HG02588 (cell line): ENCODE data around the gene MAGI2.
"Not testable (repeated sequence)": the region's sequence is repeated elsewhere in the genome, so short reads cannot be mapped to it uniquely, and the experiment has no call there.

Experiments
- ATAC-seq: cut with Tn5 transposase; IDR thresholded peaks from one replicate; pipeline ENCODE4 v1.9.1; 2021; ENCODE audit warnings: mild to moderate bottlenecking, moderate library complexity; ENCODE audit not compliant: unreplicated experiment

Gene MAGI2

DNA sequence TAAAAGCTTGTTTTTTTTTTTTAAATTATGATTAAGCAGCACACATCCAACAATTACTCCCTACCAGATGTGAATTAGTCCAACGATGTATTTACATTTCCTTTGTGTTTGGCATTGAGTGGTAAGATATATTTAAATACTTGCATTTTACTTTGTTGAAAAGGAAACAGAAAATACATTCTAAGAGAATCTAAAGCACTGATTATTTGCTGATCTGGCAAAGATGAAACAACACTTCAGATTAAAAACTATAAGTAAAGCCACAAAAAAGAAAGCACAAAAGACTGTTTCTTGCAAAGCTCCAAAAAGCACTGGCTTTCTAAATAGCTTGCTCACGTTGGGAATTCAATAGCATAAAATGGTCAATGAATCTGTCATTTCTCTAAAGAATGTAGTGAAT is 1188.4 kb downstream of the MAGI2 start:
- ATAC-seq = no peak

DNA sequence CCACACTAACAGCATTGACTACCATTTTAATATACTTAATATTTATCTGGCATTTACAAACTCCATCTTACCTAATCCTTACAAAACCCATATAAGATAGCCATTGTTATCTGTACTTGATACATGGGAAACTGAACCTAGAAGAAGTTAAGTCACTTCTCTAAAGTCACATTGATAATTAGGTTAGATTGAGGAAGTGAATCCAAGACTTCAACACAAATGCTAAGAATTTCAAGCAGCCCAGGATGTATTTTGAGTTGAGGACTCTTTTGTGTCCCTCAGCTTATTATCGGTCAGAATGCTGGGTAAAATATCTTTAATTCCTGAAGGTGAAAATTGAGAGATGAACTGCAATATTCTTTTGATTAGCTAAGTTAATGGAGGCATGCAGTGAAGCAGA is 1189.4 kb downstream of the MAGI2 start:
- ATAC-seq = no peak

DNA sequence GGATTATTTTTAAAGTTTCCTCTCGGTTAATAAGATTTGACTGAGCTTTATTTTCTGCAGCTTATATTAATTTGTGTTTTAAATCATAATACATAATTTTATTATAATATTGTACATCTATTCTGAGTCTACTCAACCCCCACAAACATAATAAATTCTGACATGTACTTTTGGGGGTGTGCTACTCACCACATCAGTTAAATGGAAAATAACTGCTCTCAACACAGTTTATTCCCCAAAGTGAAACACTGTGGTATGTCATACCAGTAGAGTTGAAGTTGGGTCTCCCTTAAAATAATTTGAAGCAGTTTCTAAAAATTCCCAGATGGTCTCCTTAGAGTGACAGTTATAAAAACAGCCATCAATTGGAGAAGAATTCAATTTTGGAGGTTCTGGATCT is 1191.7 kb downstream of the MAGI2 start:
- ATAC-seq = no peak

DNA sequence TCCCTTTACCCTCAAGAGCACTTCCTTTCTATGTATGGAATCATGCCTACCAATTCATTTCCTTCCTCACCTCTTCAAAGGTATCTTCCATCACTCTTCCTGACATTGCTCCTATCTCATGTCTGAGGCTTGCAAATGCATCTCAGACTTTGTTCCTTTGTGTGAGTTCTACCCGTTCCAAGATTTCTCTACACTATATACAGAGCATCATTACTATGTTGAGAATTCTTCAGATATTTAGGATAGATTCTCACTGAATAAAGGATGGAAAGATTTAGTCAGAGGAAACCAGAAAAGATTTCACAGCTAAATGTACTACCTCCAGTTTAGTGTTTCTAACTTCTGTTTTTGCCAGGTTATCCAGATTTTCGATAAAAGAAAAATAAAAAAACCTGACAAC is 1192.2 kb downstream of the MAGI2 start:
- no peak for ATAC-seq

DNA sequence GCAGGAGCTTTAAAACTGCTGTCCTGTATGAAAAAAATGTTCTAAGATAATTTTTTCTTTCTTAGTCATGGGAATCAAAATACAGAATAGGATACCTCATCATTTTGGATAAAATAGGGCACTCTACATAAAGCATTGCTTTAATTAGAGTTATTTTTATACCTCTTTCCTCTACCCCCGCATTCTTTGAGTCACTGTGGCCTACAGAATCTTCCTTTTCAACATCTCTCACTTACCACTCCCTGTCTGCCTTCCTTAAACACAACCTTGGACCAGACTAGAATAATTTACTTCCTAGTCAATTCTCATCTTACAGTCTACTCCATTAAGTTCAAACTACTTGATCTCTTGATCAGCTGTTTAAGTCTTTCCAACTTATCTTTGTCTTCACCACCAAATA is 1192.6 kb downstream of the MAGI2 start:
- no peak for ATAC-seq

DNA sequence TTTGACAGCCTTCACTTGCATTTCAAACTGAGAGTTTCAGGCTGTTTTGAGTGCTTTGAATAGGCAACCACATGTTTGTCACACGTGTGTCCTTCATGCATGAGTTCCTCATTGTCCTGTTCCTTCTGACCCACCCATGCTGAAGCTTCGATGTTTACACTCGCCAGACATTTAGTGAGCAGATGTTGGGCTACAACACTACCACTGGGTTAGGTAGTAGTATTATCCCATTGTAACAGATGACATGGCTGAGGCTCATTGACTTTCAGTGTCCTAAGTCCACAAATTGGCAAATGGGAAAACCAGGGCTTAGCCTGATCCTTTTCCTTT is 1198.8 kb downstream of the MAGI2 start:
- no peak for ATAC-seq

DNA sequence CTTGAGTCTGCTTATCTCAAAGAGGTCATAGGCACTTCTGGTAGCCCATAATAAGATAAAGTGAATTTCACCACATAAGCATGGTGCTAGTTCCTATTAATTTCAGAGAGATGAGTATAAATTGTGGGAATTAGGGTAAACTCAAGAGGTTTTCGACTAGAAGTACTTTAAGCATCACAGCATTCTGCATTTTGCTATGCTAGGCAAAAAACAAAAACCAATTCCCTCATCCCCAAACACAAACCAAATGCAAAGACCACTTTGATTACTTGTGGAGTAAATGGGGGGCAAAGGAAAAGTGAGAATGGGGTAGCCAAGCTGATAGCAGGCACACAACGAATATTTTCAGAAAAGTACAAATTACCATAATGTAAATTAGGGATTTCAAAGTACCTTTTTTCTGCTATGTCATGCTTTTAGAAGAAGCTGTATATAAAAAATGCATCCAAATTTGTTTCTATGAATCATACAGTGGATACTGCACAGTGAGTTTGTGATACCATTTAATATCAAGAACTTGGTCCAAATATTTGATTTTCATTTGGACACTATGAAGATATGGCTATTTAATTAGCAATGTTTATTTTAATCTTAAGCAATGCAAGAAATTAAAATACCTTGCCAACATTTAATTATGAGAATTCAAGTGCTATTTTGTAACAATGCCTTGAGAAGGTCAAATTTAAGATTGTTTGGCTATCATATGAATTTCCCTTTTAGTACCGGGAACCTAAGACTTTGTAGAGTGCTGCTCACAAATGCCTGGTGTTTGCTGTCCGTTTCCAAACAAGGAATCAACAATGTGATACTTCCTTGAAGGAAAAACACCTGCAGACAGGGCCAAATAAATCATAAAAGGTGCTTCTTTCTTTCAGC is 1199.4 kb downstream of the MAGI2 start:
- ATAC-seq = no peak

DNA sequence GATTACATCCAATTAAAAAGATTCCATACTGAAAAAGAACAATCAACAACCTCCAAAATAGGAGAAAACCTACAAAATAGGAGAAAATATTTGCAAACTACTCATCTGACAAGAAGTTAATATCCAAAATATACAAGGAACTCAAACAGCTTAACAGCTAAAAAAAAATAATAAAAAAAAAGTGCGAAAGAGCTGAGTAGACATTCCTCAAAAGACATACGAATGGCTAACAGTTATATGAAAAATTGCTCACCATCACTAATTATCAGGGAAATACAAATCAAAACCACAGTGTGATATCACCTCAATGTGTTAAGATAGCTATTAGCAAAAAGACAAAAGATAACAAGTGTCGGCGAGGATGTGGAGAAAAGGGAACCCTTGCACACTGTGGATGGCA is 1204.6 kb downstream of the MAGI2 start:
- no peak for ATAC-seq

DNA sequence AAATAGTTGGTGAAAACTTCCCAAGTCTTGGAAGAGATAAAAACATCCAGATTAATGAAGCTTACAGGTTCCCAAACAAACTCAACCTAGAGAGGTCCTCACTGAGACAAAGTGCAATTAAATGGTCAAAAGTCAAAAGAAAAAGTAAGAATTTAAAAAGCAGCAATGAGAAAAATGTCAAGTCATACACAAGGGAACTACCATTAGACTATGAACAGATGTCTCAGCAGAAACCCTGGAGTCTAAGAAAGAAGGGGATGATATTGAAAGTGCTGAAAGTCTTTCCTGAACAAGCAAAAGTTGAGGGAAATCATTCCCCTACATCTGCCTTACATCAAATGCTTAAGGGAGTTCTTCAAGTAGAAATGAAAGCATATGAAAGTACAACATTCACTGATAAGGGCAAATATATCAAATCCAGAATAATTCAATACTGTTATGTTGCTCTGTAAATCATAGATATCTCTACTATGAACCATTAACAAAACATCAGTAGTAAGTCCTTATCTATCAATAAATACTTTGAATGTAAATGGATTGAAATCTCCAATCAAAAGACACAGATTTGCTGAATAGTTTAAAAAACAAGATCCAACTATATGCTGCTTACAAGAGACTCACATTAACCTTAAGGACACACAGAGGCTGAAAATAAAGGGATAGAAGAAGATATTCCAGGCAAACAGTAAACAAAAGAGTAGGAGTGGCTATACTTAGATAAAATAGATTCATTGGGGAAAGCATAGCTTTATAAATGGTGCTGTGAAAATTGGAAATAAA is 1205.4 kb downstream of the MAGI2 start:
- ATAC-seq = no peak

DNA sequence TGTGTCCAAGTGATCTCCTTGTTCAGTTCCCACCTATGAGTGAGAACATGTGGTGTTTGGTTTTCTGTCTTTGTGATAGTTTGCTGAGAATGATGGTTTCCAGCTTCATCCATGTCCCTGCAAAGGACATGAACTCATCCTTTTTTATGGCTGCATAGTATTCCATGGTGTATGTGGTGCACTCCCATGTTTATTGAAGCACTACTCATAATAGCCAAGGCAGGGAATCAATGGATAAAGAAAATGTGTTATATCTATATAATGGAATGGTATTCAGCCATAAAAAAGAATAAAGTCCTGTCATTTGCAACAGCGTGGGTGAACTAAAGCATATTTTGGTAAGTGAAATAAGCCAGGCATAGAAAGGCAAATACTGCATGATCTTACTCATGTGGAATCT is 1213.3 kb downstream of the MAGI2 start:
- not testable (repeated sequence) for ATAC-seq

DNA sequence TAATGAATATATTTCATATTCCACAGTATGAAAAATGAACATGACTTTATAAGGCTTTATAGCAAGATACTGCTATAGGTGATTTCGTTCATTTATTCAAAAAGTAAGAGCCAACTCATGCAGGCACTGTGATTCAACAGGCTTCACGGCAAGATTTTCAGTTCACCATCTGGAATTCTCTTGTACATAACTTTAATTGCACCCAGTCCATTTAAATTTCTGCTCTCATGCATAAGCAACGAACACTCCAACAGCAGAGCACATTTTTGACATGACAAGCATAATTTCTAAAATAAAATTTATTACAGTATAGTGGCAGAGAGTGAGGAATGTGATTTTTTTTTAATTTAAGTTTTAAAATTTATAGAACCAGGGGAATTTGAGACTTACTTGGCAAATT is 1218.8 kb downstream of the MAGI2 start:
- no peak for ATAC-seq

DNA sequence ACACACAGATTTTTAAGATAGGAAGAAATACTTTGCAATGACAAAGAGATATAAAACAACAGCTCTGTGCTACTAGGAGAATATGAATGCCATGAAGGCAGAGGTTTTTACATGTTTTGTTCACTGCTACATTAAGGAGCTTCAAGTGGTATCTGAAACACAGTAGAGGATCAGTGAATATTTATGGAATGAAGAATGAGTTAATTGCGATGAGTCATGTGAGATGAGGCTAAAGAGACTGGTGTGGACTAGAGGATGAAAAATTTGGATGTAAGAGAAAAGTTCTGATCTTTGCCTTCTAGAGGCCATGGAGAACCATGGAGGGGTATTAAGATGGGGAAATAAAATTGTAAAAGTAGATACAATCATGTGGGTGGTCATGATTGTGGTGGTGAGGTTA is 1220.7 kb downstream of the MAGI2 start:
- no peak for ATAC-seq

DNA sequence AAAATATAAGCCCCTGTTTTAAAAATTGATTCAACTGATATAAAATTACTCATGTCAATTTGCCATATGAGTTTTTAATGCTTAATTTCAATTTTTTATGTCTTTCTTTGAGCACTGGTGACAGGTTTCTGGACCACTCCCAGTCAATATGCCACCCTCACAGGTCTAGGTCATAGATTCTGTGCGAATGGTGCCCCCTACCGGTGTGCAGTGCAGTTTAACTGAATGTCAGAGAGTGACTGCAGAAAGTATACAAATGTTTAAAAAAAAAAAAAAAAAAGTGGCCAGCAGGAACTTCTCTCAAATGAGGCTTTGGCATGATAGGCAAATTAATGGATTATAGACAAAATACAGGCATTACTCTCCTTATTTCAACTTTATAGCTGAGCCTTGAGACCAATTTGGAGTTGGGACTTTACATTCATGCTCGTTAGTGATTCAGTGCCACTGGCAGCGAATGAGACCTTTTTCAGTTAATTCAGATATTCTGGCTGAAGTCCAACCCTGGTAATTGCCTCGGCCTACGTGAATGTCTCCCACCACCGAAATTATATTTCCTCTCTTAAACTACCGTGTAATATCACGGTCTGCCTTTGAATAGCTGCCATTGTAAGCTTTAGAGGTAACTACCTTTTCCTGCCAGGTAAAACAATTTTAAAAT is 1227.3 kb downstream of the MAGI2 start:
- ATAC-seq = no peak

DNA sequence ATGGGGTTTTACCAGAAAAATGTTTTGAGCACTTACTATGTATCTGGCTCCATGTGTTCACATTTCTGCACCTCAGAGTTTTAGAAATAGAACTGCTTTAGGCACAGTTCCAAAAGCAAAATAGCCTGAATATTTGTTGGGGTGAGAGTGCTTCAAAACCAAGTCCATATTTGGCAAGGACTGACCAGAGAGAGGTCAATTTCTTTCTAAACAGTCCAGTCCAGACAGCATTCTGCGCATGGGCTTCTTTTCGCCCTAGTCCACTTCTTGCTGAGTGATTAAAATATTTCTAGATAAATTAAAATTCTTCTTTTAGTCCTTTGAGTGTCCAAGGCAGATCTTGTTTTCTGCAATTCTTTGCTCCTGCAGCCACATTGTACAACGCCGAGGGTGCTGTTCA is 1227.9 kb downstream of the MAGI2 start:
- ATAC-seq = no peak

DNA sequence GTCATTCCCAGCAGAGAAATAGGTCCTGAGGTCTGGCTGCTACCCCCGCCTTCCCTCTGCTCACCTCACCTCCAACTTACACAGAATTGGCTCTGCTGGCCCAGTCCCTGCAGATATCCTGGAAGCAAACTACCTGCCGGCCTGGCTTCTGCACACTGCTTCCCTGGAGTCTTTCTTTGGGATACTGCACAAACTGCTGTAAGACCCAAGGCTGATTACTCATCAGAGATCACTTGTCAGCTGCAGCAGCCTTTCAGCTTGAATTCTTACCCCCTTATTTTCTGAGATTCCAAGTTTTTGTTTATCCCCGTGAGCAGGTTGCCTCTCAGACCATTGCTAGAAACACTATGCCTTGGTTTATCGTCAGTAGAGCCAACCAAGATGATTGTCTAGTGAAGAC is 1228.5 kb downstream of the MAGI2 start:
- no peak for ATAC-seq

DNA sequence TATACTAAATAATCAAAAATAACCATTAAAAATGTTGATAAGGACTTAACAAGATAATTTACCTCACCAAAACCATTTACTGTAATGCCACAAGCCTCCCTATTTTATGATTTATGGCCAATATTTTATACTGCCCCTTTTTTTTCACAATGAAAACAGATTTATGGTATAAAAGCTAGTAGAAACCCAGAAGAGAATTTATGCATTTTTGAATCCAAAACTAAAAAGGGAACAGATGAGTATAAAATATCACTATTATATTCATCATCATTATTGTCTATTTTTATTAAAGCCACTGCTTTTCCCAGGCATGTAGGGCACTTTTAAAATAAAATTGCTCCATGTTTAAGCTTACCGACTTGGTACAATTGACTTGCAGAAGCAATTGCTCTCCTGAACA is 1229.9 kb downstream of the MAGI2 start:
- ATAC-seq = no peak

DNA sequence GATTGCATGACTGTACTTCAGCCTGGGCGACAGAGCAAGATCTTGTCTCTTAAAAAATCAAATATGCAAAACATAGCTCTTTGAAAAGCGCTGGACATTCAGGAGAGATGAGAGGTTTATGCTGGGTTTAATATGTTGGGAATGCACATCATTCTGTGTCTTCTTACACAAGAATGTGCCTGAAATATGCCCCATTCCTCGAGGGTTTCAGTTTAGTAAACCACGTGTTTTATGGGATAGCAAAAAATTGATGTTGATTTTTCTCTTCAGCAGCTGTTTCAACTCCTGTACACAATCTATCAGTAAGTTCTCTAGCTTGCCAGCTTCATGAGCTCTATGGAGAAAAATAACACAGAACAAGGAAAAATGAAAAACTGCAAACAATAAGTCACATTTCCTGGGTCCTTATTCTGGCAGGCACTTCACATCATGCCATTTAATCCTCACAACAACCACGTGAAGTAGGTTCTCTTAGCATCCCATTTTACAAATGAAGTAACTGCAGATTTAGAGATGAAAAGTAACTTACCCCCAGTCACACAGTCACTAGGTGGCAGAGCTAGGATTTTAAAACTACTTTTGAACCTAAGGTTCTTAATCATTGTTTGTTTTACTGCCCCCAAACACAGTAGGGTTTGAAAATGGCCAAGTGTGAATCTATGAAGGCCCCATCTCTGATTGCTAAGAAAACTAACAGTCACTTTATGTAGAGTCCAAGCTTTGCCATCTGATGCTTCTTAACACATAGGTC is 1231.3 kb downstream of the MAGI2 start:
- ATAC-seq = no peak

DNA sequence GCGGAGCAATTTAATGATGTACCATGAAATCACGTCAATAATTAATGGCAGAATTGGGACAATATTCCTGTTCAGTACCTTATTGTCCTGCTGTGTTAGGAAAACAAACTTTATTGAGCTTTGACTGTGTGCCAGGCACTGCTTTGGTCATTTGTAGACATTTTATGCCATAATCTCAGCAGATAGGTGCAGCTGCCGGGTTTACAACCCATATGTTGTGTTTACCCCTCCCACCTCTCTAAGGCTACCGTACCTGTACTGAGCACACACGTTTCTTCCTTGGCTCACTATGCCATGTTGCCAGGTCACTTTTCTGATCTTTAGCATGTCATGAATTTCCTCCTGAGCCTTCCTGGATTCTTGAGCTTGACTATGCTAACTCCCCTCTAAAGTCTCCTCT is 1232.7 kb downstream of the MAGI2 start:
- no peak for ATAC-seq

DNA sequence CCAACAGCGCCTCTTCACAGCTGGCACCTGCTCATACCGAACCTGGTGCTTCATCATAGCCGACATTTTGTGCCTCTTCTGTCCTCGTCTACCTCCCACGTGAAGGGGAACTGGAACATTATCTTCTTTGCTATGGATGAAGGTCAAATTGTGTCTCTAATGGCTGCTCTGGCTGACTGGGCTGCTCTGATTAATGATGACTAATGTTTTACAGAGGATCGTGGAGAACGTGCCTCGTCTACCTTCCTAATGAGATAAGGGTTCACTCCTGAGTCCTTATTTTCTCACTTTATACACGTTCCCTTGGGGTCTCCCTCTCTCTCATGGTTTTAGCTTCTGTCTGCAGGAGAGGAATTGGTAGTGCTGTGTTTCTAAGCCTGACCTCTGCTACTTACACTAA is 1234.6 kb downstream of the MAGI2 start:
- no peak for ATAC-seq

DNA sequence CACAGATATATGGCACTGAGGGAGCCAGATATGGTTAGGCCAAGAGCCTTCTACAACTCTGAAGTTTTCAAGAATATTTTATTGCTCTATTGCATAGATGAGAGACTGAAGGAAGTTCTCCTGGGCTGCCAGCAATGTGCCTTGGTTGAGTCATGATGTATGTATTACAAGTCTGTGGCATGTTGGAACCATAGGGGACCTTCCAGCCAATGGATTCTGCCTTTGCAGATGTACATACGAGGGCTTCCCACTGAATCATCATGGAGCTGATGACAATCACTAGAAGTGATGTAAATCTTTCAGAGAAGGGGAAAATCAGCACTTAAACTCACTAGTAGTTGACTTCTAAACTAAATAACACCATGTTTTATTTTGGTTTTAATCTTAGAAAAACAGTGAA is 1235.4 kb downstream of the MAGI2 start:
- ATAC-seq = no peak

DNA sequence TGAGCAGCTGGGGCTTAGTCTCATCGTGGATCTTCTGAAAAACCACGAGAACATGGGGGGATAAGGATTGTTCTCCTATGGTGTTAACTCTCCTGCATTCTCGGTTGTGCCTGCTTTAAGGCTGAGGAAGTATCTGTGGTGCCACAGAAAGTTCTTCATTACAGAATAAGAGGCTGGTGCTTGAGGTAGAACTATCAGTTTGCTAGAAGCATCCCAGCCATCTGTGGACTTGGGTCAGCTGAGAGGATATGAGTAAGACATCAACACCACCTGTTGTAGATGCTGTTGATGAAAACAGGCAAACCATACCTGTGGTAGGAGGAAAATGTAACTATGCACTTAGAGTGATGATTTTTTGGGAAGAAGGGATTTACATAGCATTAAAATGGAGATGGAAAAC is 1238.3 kb downstream of the MAGI2 start:
- ATAC-seq = no peak
